ENCODE results near the gene ATP2B2. TPM values are rescaled to one million over a fixed set of nuclear protein-coding genes. Genes with fewer than 3 reads are reported as not detected.

ATP2B2 gene
- total and polyA plus RNA-seq, 2 experiments from 2014 or later = 0.66 to 1.8 TPM

GRCh38 chr3:10534066-10534465, 28.7 kb upstream of the ATP2B2 start:
- Histone ChIP-seq H3K9me3 (ENCODE audit: low read depth) (no peaks in the 10 kb centered on the region), H3K36me3 (replicated peaks; ENCODE audit: insufficient read depth, low read depth) (no peaks in the 10 kb centered on the region), H3K27ac (no peak overlapping the region), H3K79me2 (no peaks in the 10 kb centered on the region), H3K4me3 (no peak overlapping the region), H3K4me1 (ENCODE audit: insufficient read depth) (no peaks in the 10 kb centered on the region), H3K9me2 (replicated peaks; ENCODE audit: insufficient read depth) (no peaks in the 10 kb centered on the region), H3K27me3 (peaks cover 7% of the 10 kb centered on the region), H4K20me1 (ENCODE audit: insufficient read depth, poor library complexity, severe bottlenecking) (no peaks in the 10 kb centered on the region), H2AFZ (no peak overlapping the region), H3K4me2 (no peak overlapping the region)
- DNase-seq (ENCODE audit: low spot score) = no peak
- no peak for TF ChIP-seq EZH2phosphoT487 (IDR thresholded peaks at IDR 0.05; ENCODE audit: low read depth, severe bottlenecking, unreplicated experiment)
- TF ChIP-seq CTCF (IDR thresholded peaks at IDR 0.05; ENCODE audit: poor library complexity) = no peak
- no peak for TF ChIP-seq EZH2 (IDR thresholded peaks at IDR 0.05; ENCODE audit: borderline replicate concordance)
- 76% methylated on average over 4 of the region's 4 CpGs for WGBS (ENCODE audit: low lambda C conversion rate, missing lambda C conversion rate)

GRCh38 chr3:10533737-10534023, 28.3 kb upstream of the ATP2B2 start:
- Histone ChIP-seq H3K9me2 (replicated peaks; ENCODE audit: insufficient read depth) (no peaks in the 10 kb centered on the region), H3K27me3 (peaks cover 7% of the 10 kb centered on the region), H3K4me2 (no peak overlapping the region), H4K20me1 (ENCODE audit: insufficient read depth, poor library complexity, severe bottlenecking) (no peaks in the 10 kb centered on the region), H2AFZ (no peak overlapping the region), H3K9me3 (ENCODE audit: low read depth) (no peaks in the 10 kb centered on the region), H3K27ac (no peak overlapping the region), H3K4me3 (no peak overlapping the region), H3K79me2 (no peaks in the 10 kb centered on the region), H3K4me1 (ENCODE audit: insufficient read depth) (no peaks in the 10 kb centered on the region), H3K36me3 (replicated peaks; ENCODE audit: insufficient read depth, low read depth) (no peaks in the 10 kb centered on the region)
- DNase-seq (ENCODE audit: low spot score) = no peak
- TF ChIP-seq CTCF (IDR thresholded peaks at IDR 0.05; ENCODE audit: poor library complexity) (no peak), EZH2phosphoT487 (IDR thresholded peaks at IDR 0.05; ENCODE audit: low read depth, severe bottlenecking, unreplicated experiment) (no peak), EZH2 (IDR thresholded peaks at IDR 0.05; ENCODE audit: borderline replicate concordance) (no peak)

GRCh38 chr3:10532939-10533736, 27.8 kb upstream of the ATP2B2 start:
- H3K9me3 ChIP-seq (ENCODE audit: low read depth) = no peaks in the 10 kb centered on the region
- H3K79me2 ChIP-seq = no peaks in the 10 kb centered on the region
- no peak overlapping the region for H3K4me2 ChIP-seq
- no peak for DNase-seq (ENCODE audit: low spot score)
- no peaks in the 10 kb centered on the region for H3K4me1 ChIP-seq (ENCODE audit: insufficient read depth)
- TF ChIP-seq CTCF (IDR thresholded peaks at IDR 0.05; ENCODE audit: poor library complexity) (no peak), EZH2phosphoT487 (IDR thresholded peaks at IDR 0.05; ENCODE audit: low read depth, severe bottlenecking, unreplicated experiment) (no peak), EZH2 (IDR thresholded peaks at IDR 0.05; ENCODE audit: borderline replicate concordance) (no peak)
- peaks cover 7% of the 10 kb centered on the region for H3K27me3 ChIP-seq
- 87% methylated on average over 7 of the region's 7 CpGs for WGBS (ENCODE audit: low lambda C conversion rate, missing lambda C conversion rate)
- no peaks in the 10 kb centered on the region for H4K20me1 ChIP-seq (ENCODE audit: insufficient read depth, poor library complexity, severe bottlenecking)
- H3K4me3 ChIP-seq = no peak overlapping the region
- H3K36me3 ChIP-seq (replicated peaks; ENCODE audit: insufficient read depth, low read depth) = no peaks in the 10 kb centered on the region
- H3K27ac ChIP-seq = no peak overlapping the region
- no peaks in the 10 kb centered on the region for H3K9me2 ChIP-seq (replicated peaks; ENCODE audit: insufficient read depth)
- H2AFZ ChIP-seq = no peak overlapping the region
